Endothelial cell of umbilical vein (primary cell): ENCODE measurements around the gene DUOXA1. TPM values are rescaled to one million over a fixed set of nuclear protein-coding genes. Genes with fewer than 3 reads are reported as not detected.

Experiments
- BruUV-seq: library from RNA; stranded (reverse); fragments of 400-500 nt; replicated peaks from 2 replicates; lab custom pipeline; 2021; lab: Mats Ljungman, UMichigan
- CTCF ChIA-PET: fragments of 300-600, 350-600 bp; sonication (Branson Sonifier 250); formaldehyde crosslinking; loops from one replicate; lab custom pipeline; 2021; ENCODE audit warnings: antibody characterized with exemption, inconsistent platforms; lab: Charles Lee
- POLR2A ChIA-PET: fragments of 300-600, 350-600 bp; sonication (Branson Sonifier 250); formaldehyde crosslinking; loops from one replicate; lab custom pipeline; 2021; ENCODE audit warnings: antibody characterized with exemption, inconsistent platforms; lab: Charles Lee
- DNase-seq: peaks from one replicate; pipeline ENCODE4 v3.0.0-alpha.2; 2011; ENCODE audit warnings: low read depth, low spot score
- FAIRE-seq: peaks from 2 replicates; lab custom pipeline; 2011; peaks lifted over from hg19 to GRCh38; lab: Jason Lieb, UNC
- H2AFZ ChIP-seq: 2 replicates; pipeline ENCODE4 v1.6.0; 2012; ENCODE audit warnings: low read depth, low read length, control low read depth, inconsistent platforms
- H3K27ac ChIP-seq: 2 replicates; pipeline ENCODE4 v1.5.1; 2011; ENCODE audit warnings: low read depth, mild to moderate bottlenecking, control low read depth, low read length, moderate library complexity; ENCODE audit not compliant: insufficient read depth
- H3K27me3 ChIP-seq, 2 experiments: 2 replicates each; pipeline versions ENCODE4 v1.6.0 to v1.6.1; 2011; ENCODE audit warnings: low read length in 2 of 2, mixed read lengths in 1 of 2; ENCODE audit not compliant: control insufficient read depth in 2 of 2, insufficient read depth in 2 of 2
- H3K36me3 ChIP-seq, 2 experiments: 2 replicates in 1 of 2; 3 replicates in 1 of 2; pipeline ENCODE4 v1.5.1; 2011; ENCODE audit warnings: low read length in 2 of 2, mild to moderate bottlenecking in 1 of 2, moderate library complexity in 1 of 2; ENCODE audit not compliant: control insufficient read depth in 2 of 2, insufficient read depth in 2 of 2; ENCODE audit errors: extremely low read depth in 1 of 2
- H3K4me1 ChIP-seq: 3 replicates; pipeline ENCODE4 v1.5.1; 2011; ENCODE audit warnings: mild to moderate bottlenecking, low read length; ENCODE audit not compliant: control insufficient read depth, insufficient read depth; ENCODE audit errors: extremely low read depth
- H3K4me2 ChIP-seq: 2 replicates; pipeline ENCODE4 v1.6.1; 2011; ENCODE audit warnings: low read length, control low read depth, mixed read lengths; ENCODE audit not compliant: insufficient read depth
- H3K4me3 ChIP-seq, 3 experiments: fragments of 200-600 bp in 1 of 3; sonication (generic), shearing (Covaris generic) in 1 of 3; replicated peaks in 1 of 3; 2 replicates each; pipeline ENCODE4 v1.5.1; 2011 to 2016; ENCODE audit warnings: control low read depth in 3 of 3, low read length in 3 of 3, mild to moderate bottlenecking in 2 of 3, inconsistent platforms in 1 of 3, low read depth in 1 of 3, moderate library complexity in 1 of 3; ENCODE audit not compliant: insufficient read depth in 1 of 3
- H3K79me2 ChIP-seq: 2 replicates; pipeline ENCODE4 v1.6.0; 2012; ENCODE audit warnings: low read length, inconsistent platforms; ENCODE audit not compliant: control insufficient read depth, insufficient read depth
- H3K9ac ChIP-seq: replicated peaks from 2 replicates; pipeline ENCODE3; 2011; ENCODE audit warnings: low read length, control low read depth; ENCODE audit not compliant: insufficient read depth; ENCODE audit errors: extremely low read depth
- H3K9me1 ChIP-seq: replicated peaks from 3 replicates; pipeline ENCODE4 v1.6.0; 2011; ENCODE audit warnings: mild to moderate bottlenecking, low read length; ENCODE audit not compliant: control insufficient read depth, insufficient read depth; ENCODE audit errors: extremely low read depth
- H3K9me3 ChIP-seq: replicated peaks from 2 replicates; pipeline ENCODE4 v1.5.1; 2012; ENCODE audit warnings: low read length, inconsistent platforms; ENCODE audit not compliant: control insufficient read depth, insufficient read depth
- H4K20me1 ChIP-seq: replicated peaks from 2 replicates; pipeline ENCODE3; 2011; ENCODE audit warnings: mild to moderate bottlenecking, low read length; ENCODE audit not compliant: control insufficient read depth, insufficient read depth; ENCODE audit errors: extremely low read depth
- CTCF ChIP-seq, 2 donors: IDR thresholded peaks; 1 replicate in 1 of 2; 2 replicates in 1 of 2; pipeline ENCODE4 v1.5.1; 2011; ENCODE audit warnings: low read length in 2 of 2, mild to moderate bottlenecking in 2 of 2, moderate library complexity in 2 of 2, control low read depth in 1 of 2, inconsistent platforms in 1 of 2, low read depth in 1 of 2; ENCODE audit not compliant: insufficient read depth in 1 of 2; ENCODE audit errors: extremely low read depth in 1 of 2
- EZH2 ChIP-seq: IDR thresholded peaks from 2 replicates; pipeline ENCODE4 v1.6.1; 2012; ENCODE audit warnings: borderline replicate concordance, low read depth, mild to moderate bottlenecking, moderate library complexity, low read length, inconsistent platforms; ENCODE audit not compliant: severe bottlenecking
- FOS ChIP-seq: IDR thresholded peaks from 2 replicates; pipeline ENCODE4 v1.6.1; 2011; ENCODE audit warnings: mild to moderate bottlenecking, low read length, moderate library complexity, borderline replicate concordance; ENCODE audit not compliant: insufficient read depth
- GATA2 ChIP-seq: IDR thresholded peaks from 2 replicates; pipeline ENCODE4 v1.7.0; 2011; ENCODE audit warnings: low read depth, mild to moderate bottlenecking, moderate library complexity, mixed read lengths, low read length; ENCODE audit not compliant: insufficient read length, insufficient read depth
- JUN ChIP-seq: IDR thresholded peaks from 2 replicates; pipeline ENCODE4 v1.6.1; 2011; ENCODE audit warnings: borderline replicate concordance, low read depth; ENCODE audit not compliant: insufficient read length, insufficient read depth
- MYC ChIP-seq: IDR thresholded peaks from one replicate; pipeline ENCODE4 v1.6.1; 2011; ENCODE audit warnings: mild to moderate bottlenecking, low read depth, low read length
- POLR2A ChIP-seq: IDR thresholded peaks from 2 replicates; pipeline ENCODE4 v1.6.1; 2012; ENCODE audit warnings: low read depth, mild to moderate bottlenecking, control low read depth, low read length
- POLR2AphosphoS5 ChIP-seq: IDR thresholded peaks from 2 replicates; pipeline ENCODE4 v1.6.1; 2012; ENCODE audit warnings: low read depth, mild to moderate bottlenecking, control low read depth, low read length, moderate library complexity; ENCODE audit not compliant: insufficient read depth
- dilution Hi-C: fragments of 300-500 bp; cut with MboI; formaldehyde crosslinking; loops from one replicate; pipeline ENCODE4 v1.15.0; 2019; ENCODE audit warnings: low sequenced_read_pairs; ENCODE audit not compliant: extremely low pct_ligation_motif_present
- intact Hi-C: fragments of 100-400 bp; cut with micrococcal nuclease; formaldehyde crosslinking; loops from one replicate; pipeline ENCODE4 v1.10.0; 2022
- polyA plus RNA-seq, 4 experiments: library from polyadenylated mRNA; depleted of rRNA in 3 of 4; stranded (reverse) in 3 of 4; unstranded in 1 of 4; fragments of >200 nt; gene quantifications; 2 replicates each; pipeline versions ENCODE4 v1.2.1 to v1.2.3, GENCODE V29; 2011 to 2012; ENCODE audit warnings: missing spikeins in 1 of 4
- total RNA-seq: library from RNA; stranded (reverse); gene quantifications from 2 replicates; pipeline ENCODE4 v1.2.3, GENCODE V29; 2021
- TF ChIP-seq, protein P1 (sequence below): IDR thresholded peaks from 2 replicates; pipeline ENCODE4 v1.6.1; 2011; ENCODE audit not compliant: insufficient read depth, insufficient read length

Gene DUOXA1
- total and polyA plus RNA-seq, 2 donors (not counting 3 experiments of a cell fraction or from before 2014, with no cell fraction given) = 0.07 TPM; not detected in 1

DNA sequence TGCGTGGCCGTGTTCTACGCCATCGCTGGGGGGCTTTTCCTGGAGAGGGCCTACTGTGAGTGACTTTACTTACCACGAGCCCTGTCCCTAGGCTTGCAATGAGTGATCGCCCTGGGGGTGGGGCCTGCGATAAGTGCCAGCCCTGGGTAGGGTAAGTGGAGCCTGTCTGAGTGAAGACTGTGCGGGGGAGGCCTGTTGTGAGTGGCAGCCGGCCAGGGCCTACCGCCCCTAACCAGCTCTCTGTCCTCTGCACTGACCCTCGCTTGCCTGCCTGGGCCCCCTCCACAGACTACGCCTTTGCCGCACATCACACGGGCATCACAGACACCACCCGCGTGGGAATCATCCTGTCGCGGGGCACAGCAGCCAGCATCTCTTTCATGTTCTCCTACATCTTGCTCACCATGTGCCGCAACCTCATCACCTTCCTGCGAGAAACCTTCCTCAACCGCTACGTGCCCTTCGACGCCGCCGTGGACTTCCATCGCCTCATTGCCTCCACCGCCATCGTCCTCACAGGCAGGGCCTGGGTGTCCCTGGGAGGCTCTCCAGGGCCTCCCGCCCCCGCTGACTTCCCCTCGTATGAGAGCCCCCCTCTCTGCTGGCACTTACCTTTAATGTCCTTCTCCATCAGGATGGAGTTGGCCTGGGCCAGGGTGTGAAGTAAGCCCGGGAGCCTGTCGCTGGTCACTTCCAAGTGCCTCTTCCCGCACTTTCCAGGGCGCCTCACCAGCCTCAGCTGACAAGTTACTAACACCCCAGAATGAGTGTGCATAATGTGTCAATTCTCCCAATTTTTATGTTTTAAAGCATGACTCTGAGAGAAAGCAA is 22.5 kb upstream of the DUOXA1 start:
- POLR2A ChIA-PET = no interaction called here
- no TSS peak for BruUV-seq

DNA sequence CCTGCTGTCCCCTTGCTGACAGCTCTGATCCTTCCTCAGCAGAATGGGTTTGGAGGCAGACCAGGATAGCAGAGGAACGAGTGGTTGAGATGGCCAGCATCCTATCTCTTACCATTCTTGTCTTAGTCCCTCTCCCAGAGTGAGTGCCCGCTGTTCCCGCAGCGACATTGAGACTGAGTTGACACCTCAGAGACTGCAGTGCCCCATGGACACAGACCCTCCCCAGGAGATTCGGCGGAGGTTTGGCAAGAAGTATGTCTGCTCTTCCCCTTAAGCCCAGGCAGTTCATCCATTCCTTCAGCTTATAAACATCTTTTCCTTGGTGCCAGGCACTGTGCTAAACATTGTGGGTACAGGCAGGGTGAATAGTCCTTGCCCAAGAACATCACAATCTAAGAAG is 21.3 kb upstream of the DUOXA1 start:
- H3K9me1 ChIP-seq = no peaks in the 10 kb centered on the region
- intact Hi-C loops = no loop called here
- H3K27ac ChIP-seq = no peak overlapping the region
- ChIA-PET POLR2A (no interaction called here), CTCF (no interaction called here)
- no peaks in the 10 kb centered on the region for H3K36me3 ChIP-seq
- H3K9ac ChIP-seq = no peak overlapping the region
- TF ChIP-seq JUN (no peak), MYC (no peak), POLR2A (no peak), POLR2AphosphoS5 (no peak), CTCF (IDR thresholded peaks at IDR 0.05; ENCODE audit: extremely low read depth in 1 of 2, insufficient read depth in 1 of 2, low read depth in 1 of 2, low read length in 2 of 2) (no peak), EZH2 (no peak), GATA2 (no peak), FOS (no peak)
- TF ChIP-seq, protein P1, sequence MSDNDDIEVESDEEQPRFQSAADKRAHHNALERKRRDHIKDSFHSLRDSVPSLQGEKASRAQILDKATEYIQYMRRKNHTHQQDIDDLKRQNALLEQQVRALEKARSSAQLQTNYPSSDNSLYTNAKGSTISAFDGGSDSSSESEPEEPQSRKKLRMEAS = no peak
- peaks cover 2% of the 10 kb centered on the region for H3K4me1 ChIP-seq
- FAIRE-seq (no peak), DNase-seq (no peak)
- no peaks in the 10 kb centered on the region for H3K27me3 ChIP-seq
- dilution Hi-C loops = no loop called here
- no peaks in the 10 kb centered on the region for H3K79me2 ChIP-seq
- no peaks in the 10 kb centered on the region for H3K9me3 ChIP-seq
- no peaks in the 10 kb centered on the region for H4K20me1 ChIP-seq
- no peak overlapping the region for H3K4me2 ChIP-seq
- H2AFZ ChIP-seq = no peak overlapping the region
- no TSS peak for BruUV-seq
- no peak overlapping the region for H3K4me3 ChIP-seq

More for the DNA sequence above, 22.5 kb upstream of the DUOXA1 start:
- dilution Hi-C loops (no loop called here), intact Hi-C loops (no loop called here)
- Histone ChIP-seq H2AFZ (no peak overlapping the region), H3K9me1 (no peaks in the 10 kb centered on the region), H3K9me3 (no peaks in the 10 kb centered on the region), H3K27me3 (no peaks in the 10 kb centered on the region), H3K79me2 (no peaks in the 10 kb centered on the region), H3K4me1 (peaks cover 2% of the 10 kb centered on the region), H3K9ac (no peak overlapping the region), H3K4me3 (no peak overlapping the region), H4K20me1 (no peaks in the 10 kb centered on the region), H3K27ac (no peak overlapping the region), H3K4me2 (no peak overlapping the region), H3K36me3 (no peaks in the 10 kb centered on the region)
- TF ChIP-seq POLR2AphosphoS5 (no peak), FOS (no peak), MYC (no peak)
- FAIRE-seq (no peak), DNase-seq (no peak)
- CTCF ChIA-PET = no interaction called here
